HG03097 (cell line): Measurements from ENCODE around the gene SHISA3.

Experiments
- ATAC-seq: cut with Tn5 transposase; IDR thresholded peaks from one replicate; pipeline ENCODE4 v1.9.1; 2021; ENCODE audit not compliant: unreplicated experiment, low FRiP score

Gene SHISA3

DNA sequence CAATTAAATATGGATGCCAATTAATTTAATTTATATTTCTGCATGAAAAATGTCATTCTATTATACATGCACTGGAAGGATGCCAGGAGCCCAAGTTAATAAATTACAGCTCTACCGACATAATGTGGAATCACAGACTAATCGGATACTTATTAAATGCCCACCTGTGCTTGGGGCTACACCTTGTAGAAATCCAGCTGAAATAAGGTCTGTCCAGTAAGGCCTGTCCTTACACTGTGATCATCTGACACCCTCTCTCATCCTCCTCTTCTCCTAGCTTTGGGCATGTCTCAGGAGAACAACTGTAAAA, 6.0 kb upstream of the SHISA3 start:
- ATAC-seq, result no peak

DNA sequence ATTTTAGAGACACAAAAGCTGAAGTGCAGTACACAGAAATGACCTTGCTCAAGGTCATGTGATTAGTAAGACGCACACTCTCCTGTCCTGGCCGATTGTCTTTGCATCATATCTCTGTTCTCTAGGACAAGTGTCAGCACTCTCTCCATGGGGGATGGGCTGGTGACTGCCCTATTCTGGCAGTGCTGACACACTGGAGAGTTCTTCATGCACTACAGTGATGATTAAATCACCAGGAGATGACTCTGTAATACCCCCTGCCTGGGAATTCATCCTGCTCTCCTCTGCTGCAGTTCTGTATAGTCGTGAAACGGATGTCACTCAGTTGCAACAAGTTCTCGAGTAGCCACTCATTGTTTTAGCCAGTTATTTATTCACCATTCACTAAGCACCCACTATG, 5.3 kb upstream of the SHISA3 start:
- no peak for ATAC-seq

GRCh38 chr4:42392436-42392835, 4.9 kb upstream of the SHISA3 start:
- no peak for ATAC-seq

- ATAC-seq, result no peak
Measured at GRCh38 chr4:42395595-42395994, 1.7 kb upstream of the SHISA3 start.

DNA sequence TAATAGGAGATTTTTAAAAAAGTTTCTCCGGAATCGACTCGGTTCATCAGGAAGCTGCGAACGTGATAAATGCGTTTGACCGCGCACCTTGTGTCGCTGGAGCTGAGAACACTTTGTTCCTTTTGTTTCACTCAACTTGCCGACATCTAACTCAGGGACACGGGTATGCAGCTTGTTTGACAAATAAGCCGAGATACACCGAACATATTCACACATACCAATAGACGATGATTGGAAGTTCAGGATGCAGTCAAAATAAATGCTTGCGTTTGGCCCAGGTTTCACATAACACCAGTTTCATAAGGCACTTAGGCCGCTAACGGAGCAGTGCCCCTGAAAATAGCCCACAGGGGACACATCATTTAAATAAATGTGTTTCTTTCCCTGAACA, 932 bp upstream of the SHISA3 start:
- ATAC-seq, result no peak

- no peak for ATAC-seq
Measured at GRCh38 chr4:42397635-42398170, 415 bp downstream of the SHISA3 start.

DNA sequence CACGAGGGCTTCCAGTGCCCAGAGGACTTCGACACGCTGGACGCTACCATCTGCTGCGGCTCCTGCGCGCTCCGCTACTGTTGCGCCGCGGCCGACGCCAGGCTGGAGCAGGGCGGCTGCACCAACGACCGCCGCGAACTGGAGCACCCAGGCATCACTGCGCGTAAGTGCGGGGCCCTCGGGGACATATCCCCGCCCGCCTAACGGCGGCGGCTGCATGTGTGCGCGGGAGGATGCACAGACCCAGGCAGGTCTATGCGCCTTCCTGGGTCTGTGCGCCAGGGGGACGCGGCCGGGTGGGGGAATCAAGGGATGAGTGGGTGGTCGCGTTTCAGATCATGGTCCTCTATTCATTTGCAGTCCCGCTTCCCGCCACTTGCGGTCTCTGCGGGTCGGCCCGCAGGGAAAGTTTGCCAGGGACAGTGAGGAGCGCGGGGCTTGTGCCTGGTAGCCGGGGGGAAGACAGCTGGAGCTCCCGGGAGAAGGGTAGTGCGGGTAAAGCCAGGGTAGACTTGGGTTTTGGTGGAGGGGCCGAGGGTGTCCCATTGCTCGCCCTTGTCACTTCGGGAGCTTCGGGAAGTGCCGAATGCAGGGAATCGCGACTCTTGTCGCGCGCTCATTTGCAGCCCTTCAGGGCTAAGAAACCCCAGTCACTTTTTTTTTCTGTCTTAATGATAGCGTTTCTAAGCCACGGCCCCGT, 1.0 kb downstream of the SHISA3 start:
- ATAC-seq, result no peak

GRCh38 chr4:42398871-42399331, 1.6 kb downstream of the SHISA3 start:
- no peak for ATAC-seq

- no peak for ATAC-seq
Measured at GRCh38 chr4:42399393-42399792, 2.1 kb downstream of the SHISA3 start.

- no peak for ATAC-seq
Measured at GRCh38 chr4:42401171-42401570, 3.9 kb downstream of the SHISA3 start.

- no peak for ATAC-seq
Measured at GRCh38 chr4:42404001-42404400, 6.7 kb downstream of the SHISA3 start.

DNA sequence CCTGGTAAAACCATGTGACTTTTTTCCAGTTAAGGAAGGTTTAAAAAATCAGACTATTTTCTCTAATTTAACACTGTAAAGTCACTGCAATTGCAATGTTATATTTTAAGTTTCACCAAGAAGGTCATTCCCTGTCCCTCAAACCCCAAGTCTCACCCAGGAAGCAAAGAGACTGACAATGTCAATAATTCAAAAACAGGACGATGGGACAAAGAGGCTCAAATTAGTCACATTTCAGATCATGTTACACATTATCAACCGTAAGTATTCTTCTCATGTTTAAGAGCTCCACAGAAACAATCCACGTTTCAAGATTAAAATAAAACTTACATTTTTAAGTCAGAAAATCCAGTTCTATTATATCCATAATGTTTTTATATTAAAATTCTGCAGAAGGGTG, 13.2 kb downstream of the SHISA3 start:
- ATAC-seq, result no peak

- no peak for ATAC-seq
Measured at GRCh38 chr4:42411803-42412202, 14.5 kb downstream of the SHISA3 start.

GRCh38 chr4:42412251-42412650, 15.0 kb downstream of the SHISA3 start:
- no peak for ATAC-seq

DNA sequence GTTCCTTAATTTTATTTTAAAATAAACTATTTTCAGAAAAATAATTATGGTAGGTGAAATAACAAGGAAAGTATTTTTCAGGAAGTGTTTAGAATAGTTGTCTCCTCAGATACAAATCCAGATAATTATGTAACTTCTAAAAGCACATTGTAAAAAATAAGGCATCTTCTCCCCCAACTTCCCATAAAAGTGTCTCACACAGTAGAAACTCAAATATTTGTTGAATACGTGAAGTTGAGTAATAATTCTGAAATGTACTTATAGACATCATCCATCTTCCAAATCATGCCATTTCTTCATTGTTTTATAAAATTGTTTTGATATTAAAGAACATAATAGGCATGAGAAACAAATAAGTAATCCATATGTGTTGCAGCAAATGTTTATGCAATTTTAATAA, 18.0 kb downstream of the SHISA3 start:
- ATAC-seq, result no peak

DNA sequence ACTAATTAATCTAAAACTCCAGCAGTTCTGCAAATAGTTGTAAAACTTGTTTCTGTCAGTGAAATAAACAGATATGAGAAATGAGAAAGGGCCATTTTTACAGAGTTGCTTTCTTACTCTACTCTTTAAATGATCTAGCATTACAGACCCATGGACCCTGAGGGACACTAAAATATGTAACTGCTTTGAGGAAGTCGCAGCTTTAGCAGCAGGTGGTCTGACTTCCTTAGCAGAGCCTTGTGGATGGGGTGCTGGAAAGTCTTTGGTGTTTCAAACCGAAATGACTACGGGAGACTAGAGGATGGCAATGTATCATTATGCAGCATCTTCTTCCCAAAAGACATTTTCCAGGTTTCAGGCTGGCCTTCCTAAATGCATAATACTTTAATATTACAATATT, 18.7 kb downstream of the SHISA3 start:
- ATAC-seq, result no peak

DNA sequence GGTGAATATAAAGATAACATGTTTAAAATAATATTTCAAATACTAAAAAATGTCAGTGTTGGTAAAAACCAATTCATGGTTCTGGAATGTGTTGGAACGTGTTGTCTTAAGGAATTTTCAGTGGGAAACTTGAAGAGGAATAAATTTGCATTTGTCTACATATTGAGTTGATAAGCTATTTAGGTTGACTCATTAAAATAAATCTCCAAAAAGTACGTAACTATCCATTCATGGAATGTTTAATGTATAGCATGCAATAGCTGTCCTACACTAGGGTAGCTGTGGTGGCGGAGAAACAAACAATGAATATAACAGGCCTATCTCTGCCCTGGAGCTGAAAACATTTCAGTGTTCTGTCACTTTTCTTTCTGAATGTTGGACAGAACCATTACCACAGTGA, 20.3 kb downstream of the SHISA3 start:
- ATAC-seq, result no peak

DNA sequence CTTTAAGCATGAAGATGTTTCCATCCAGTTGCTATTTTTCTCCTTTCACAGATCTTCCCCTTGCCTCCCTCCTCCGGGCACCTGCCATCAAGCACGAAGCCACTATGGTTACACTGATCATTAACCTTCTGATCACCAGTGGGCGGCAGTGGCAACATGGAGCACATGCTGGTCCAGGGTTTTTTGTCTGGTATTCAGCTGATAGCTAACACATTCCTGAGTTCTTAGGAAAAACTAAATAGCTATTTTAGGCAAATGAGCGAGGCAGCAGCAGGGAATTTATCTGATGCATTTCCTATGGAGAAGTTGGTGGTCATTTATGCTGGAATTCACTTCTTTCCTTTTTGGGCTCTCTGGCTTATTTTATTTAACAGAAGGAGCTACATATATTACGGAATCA, 22.9 kb downstream of the SHISA3 start:
- ATAC-seq, result no peak

- ATAC-seq, result no peak
Measured at GRCh38 chr4:42425146-42426065, 28.1 kb downstream of the SHISA3 start.

DNA sequence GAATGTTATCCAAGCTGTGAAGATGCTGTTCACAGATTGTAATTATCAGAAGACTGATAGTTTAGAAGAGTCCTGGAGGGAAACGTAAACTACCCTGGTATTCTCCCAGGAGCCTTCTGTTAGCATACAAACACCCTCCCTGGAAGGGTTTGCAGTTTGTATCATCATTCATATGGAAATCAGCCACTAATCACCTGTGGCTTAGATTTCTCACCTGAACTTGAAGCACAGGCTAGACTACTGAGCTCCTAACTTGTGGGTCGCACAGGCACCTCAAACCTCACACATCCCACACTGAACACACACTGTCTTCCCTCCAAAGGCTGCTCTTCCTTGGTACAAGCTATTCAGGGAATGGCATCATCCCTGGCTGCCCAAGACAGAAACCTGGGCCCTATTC, 30.7 kb downstream of the SHISA3 start:
- no peak for ATAC-seq

DNA sequence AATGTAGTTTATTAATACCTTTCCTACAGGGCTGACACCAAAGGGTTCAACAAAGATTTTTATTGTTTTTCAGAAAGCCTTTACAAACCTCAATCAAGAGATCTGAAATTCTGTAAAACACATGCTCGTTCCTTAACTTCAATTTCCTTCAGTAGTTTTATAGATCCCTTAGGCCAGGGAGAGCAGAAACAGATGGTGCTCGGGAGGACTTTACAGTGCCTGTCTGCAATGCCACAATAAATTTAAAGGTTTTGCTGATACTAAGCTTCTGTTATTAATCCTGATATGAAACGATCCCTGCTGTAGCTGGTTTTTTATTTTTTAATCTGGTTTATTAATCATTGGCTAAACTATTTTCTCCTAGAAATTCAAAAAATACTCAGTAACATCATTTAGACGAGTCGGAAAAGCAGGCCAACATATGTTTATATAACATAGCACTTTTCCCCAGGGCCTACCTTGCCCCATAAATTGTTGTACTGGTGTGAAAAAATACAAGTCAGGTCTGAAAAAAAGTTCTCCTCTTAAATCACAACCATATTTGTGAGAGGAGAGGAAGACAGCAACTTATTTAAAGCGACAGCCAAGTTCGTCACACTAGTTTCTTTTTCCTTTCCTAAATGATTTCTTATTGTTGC, 39.8 kb downstream of the SHISA3 start:
- ATAC-seq, result no peak
